RWPE2 (cell line): ENCODE data around the gene ZNF212.

ENCODE experiments used
- ATAC-seq: fragments of 200-7000 bp; cut with Tn5 transposase; 3 replicates; pipeline ENCODE4 v1.9.1; 2021; ENCODE audit warnings: low read depth
- DNase-seq: peaks from one replicate; pipeline ENCODE4 v3.0.0-alpha.2; 2020; ENCODE audit warnings: low spot score
- H3K27ac ChIP-seq: fragments of 450-650 bp; 2 replicates; pipeline ENCODE4 v1.5.1; 2017; ENCODE audit warnings: mild to moderate bottlenecking; ENCODE audit not compliant: poor library complexity, severe bottlenecking
- H3K27me3 ChIP-seq: fragments of 250-450 bp; sonication (Bioruptor Pico); 2 replicates; pipeline ENCODE4 v1.5.1; 2021; ENCODE audit warnings: mild to moderate bottlenecking, moderate library complexity; ENCODE audit not compliant: insufficient read depth, poor library complexity, severe bottlenecking
- H3K36me3 ChIP-seq: fragments of 250-450 bp; sonication (Bioruptor Pico); 2 replicates; pipeline ENCODE4 v1.5.1; 2020; ENCODE audit warnings: low read depth, mild to moderate bottlenecking, moderate library complexity
- H3K4me1 ChIP-seq: fragments of 250-450 bp; sonication (Bioruptor Pico); 2 replicates; pipeline ENCODE4 v1.5.1; 2021; ENCODE audit warnings: mild to moderate bottlenecking, moderate library complexity; ENCODE audit not compliant: insufficient read depth, poor library complexity, severe bottlenecking
- H3K4me3 ChIP-seq: fragments of 250-450 bp; sonication (Bioruptor Pico); 2 replicates; pipeline ENCODE4 v1.5.1; 2021; ENCODE audit warnings: mild to moderate bottlenecking, moderate library complexity; ENCODE audit not compliant: severe bottlenecking
- H3K9me3 ChIP-seq: fragments of 250-450 bp; sonication (Bioruptor Pico); 2 replicates; pipeline ENCODE4 v1.5.1; 2021; ENCODE audit warnings: mild to moderate bottlenecking, moderate library complexity; ENCODE audit not compliant: severe bottlenecking
- TF ChIP-seq, protein P1 (sequence below): fragments of 450-650 bp; IDR thresholded peaks from one replicate; pipeline ENCODE4 v1.5.1; 2017; ENCODE audit warnings: mild to moderate bottlenecking, moderate library complexity; ENCODE audit not compliant: poor library complexity, severe bottlenecking

The ZNF212 gene

DNA sequence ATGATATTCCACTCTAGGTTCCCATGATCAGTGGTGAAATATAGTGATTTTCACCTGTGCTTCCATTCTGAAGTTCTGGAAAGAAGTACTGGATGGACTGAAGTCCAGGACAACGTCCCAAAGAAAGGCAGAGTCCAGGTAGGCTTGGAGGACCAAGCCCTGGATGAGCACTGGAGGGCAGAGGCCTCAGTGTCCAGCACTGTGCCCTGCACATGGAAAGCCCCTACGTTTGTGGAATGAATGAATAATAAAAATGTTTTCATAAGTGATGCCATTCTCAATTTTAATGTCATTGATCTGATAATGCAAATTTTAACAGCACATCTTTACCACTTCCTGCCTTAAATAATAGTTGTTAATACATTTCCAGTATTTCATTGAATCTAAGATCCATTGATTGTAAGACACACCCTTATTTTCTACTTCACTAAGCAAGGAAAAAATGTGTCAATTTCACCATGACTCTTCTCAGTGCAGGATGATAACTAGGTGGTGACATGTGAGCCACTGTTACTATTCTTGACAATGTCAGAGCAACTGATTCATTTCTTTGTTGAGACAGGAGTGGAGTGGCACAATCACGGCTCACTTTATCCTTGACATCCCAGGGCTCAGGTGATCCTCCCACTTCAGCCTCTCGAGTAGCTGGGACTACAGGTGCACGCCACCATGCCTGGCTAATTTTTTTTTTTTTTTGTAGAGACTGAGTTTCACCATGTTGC, 57.7 kb downstream of the ZNF212 start:
- Histone ChIP-seq H3K4me3 (no peak overlapping the region), H3K36me3 (no peaks in the 10 kb centered on the region), H3K9me3 (no peaks in the 10 kb centered on the region), H3K4me1 (no peaks in the 10 kb centered on the region), H3K27me3 (no peaks in the 10 kb centered on the region), H3K27ac (no peak overlapping the region)
- ATAC-seq (no peak), DNase-seq (no peak)
- TF ChIP-seq, protein P1, sequence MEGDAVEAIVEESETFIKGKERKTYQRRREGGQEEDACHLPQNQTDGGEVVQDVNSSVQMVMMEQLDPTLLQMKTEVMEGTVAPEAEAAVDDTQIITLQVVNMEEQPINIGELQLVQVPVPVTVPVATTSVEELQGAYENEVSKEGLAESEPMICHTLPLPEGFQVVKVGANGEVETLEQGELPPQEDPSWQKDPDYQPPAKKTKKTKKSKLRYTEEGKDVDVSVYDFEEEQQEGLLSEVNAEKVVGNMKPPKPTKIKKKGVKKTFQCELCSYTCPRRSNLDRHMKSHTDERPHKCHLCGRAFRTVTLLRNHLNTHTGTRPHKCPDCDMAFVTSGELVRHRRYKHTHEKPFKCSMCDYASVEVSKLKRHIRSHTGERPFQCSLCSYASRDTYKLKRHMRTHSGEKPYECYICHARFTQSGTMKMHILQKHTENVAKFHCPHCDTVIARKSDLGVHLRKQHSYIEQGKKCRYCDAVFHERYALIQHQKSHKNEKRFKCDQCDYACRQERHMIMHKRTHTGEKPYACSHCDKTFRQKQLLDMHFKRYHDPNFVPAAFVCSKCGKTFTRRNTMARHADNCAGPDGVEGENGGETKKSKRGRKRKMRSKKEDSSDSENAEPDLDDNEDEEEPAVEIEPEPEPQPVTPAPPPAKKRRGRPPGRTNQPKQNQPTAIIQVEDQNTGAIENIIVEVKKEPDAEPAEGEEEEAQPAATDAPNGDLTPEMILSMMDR: no peak

DNA sequence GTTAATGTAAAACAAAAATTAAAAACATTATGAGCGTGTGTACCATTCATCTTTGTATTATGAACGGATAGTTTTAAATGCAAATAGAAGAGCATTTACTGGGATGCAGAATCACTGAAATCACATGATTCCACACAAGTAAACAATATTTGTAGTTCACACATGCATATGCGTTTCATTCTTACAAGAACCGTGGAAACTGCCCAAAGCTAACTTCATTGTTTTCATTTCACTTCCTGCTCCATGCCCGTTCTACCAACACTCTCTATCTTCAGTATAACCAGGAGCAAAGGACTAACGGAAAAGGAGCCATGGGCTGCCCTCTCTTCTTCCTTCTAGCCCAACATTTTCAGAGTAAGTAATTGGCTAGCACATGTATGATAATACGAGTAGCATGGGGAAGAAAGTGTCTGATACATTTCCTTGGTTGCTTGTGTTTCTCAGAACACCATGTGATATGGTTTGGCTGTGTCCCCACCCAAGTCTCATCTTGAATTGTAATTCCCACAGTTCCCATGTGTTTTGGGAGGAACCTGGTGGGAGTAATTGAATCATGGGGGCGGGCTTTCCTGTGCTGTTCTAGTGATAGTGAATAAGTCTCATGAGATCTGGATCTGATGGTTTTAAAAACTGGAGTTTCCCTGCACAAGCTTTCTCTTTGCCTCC, 61.3 kb downstream of the ZNF212 start:
- no peak for DNase-seq
- Histone ChIP-seq H3K27ac (no peak overlapping the region), H3K27me3 (no peaks in the 10 kb centered on the region), H3K36me3 (no peaks in the 10 kb centered on the region), H3K4me3 (no peak overlapping the region), H3K4me1 (no peaks in the 10 kb centered on the region), H3K9me3 (no peaks in the 10 kb centered on the region)
- no peak for ATAC-seq
- TF ChIP-seq, protein P1: no peak

DNA sequence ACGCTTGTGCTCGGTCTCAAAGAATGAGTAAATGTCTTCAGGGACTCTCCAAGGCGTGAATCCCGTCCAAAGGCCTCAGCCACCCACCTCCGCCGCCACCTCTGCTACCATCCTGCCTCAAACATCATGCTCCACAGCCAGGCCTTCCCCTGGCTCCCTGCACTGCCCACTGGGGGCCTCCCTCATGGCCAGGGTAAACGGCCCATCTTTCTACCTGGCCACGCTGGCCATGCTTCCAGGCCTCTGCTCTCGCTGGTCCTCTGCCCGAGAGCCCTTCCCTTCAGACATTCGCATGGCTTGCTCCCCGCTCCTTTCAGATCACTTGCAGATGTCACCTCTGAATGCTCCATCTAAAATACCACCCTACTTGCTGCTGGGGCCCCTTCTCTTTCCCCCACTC, 62.8 kb downstream of the ZNF212 start:
- no peak for DNase-seq
- H3K4me3 ChIP-seq: no peak overlapping the region

DNA sequence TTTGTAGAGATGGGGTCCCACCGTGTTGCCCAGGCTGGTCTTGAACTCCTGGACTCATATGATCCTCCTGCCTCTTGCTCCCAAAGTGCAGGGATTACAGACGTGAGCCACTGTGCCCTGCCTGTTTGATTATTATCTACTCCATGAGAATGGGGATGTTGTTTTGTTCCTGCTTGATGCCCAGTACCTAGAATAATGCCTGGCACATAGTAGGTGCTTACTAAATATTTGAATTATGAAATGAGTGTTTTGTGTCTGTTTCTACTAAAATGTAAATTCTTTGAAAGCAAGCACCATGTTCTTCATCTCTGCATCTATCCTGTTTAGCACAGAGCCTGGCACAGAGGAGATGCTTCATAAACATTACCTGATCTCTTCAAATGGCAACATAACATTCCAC, 63.4 kb downstream of the ZNF212 start:
- no peak for ATAC-seq
- Histone ChIP-seq H3K27me3 (no peaks in the 10 kb centered on the region), H3K4me3 (no peak overlapping the region), H3K4me1 (no peaks in the 10 kb centered on the region), H3K27ac (no peak overlapping the region), H3K36me3 (no peaks in the 10 kb centered on the region), H3K9me3 (no peaks in the 10 kb centered on the region)
- no peak for DNase-seq
- TF ChIP-seq, protein P1: no peak

More for the DNA sequence above, 62.8 kb downstream of the ZNF212 start:
- TF ChIP-seq, protein P1: no peak
- H3K9me3 ChIP-seq: no peaks in the 10 kb centered on the region
- no peak for ATAC-seq
- no peak overlapping the region for H3K27ac ChIP-seq
- H3K27me3 ChIP-seq: no peaks in the 10 kb centered on the region
- H3K36me3 ChIP-seq: no peaks in the 10 kb centered on the region
- no peaks in the 10 kb centered on the region for H3K4me1 ChIP-seq

DNA sequence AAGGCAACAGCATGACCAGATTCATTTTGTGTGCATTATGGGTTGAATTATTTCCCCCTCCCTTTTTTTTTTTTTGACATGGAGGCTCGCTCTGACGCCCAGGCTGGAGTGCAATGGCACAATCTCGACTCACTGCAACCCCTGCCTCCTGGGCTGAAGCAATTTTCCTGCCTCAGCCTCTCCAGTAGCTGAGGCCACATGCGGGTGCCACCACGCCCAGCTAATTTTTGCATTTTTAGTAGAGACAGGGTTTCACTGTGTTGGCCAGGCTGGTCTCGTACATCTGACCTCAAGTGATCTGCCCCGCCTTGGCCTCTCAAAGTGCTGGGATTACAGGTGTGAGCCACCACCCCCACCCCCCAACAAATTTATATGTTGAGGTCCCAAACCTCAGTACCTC, 64.6 kb downstream of the ZNF212 start:
- ATAC-seq (no peak), DNase-seq (no peak)
- Histone ChIP-seq H3K4me1 (no peaks in the 10 kb centered on the region), H3K4me3 (no peak overlapping the region), H3K27ac (no peak overlapping the region), H3K9me3 (no peaks in the 10 kb centered on the region), H3K27me3 (no peaks in the 10 kb centered on the region), H3K36me3 (no peaks in the 10 kb centered on the region)
- TF ChIP-seq, protein P1: no peak
